ENCODE measurements around the gene MFSD12. TPM values are rescaled to one million over a fixed set of nuclear protein-coding genes. Genes with fewer than 3 reads are reported as not detected.

Gene MFSD12
- total RNA-seq, 1 donor from 2014 or later, result 154 TPM

- DNase-seq (ENCODE audit: low read depth), result no peak
- TF ChIP-seq, protein P1, sequence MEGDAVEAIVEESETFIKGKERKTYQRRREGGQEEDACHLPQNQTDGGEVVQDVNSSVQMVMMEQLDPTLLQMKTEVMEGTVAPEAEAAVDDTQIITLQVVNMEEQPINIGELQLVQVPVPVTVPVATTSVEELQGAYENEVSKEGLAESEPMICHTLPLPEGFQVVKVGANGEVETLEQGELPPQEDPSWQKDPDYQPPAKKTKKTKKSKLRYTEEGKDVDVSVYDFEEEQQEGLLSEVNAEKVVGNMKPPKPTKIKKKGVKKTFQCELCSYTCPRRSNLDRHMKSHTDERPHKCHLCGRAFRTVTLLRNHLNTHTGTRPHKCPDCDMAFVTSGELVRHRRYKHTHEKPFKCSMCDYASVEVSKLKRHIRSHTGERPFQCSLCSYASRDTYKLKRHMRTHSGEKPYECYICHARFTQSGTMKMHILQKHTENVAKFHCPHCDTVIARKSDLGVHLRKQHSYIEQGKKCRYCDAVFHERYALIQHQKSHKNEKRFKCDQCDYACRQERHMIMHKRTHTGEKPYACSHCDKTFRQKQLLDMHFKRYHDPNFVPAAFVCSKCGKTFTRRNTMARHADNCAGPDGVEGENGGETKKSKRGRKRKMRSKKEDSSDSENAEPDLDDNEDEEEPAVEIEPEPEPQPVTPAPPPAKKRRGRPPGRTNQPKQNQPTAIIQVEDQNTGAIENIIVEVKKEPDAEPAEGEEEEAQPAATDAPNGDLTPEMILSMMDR (IDR thresholded peaks at IDR 0.05; ENCODE audit: insufficient read depth, low read length, poor library complexity, severe bottlenecking), result no peak
- H3K27me3 ChIP-seq (ENCODE audit: control insufficient read depth, insufficient read depth, low read length), result no peaks in the 10 kb centered on the region
- H3K4me3 ChIP-seq (ENCODE audit: low read depth, low read length), result no peak overlapping the region
- peaks cover 1% of the 10 kb centered on the region for H3K36me3 ChIP-seq (ENCODE audit: control insufficient read depth, insufficient read depth, low read length)
Measured at GRCh38 chr19:3522421-3523360, 34.7 kb downstream of the MFSD12 start.

DNA sequence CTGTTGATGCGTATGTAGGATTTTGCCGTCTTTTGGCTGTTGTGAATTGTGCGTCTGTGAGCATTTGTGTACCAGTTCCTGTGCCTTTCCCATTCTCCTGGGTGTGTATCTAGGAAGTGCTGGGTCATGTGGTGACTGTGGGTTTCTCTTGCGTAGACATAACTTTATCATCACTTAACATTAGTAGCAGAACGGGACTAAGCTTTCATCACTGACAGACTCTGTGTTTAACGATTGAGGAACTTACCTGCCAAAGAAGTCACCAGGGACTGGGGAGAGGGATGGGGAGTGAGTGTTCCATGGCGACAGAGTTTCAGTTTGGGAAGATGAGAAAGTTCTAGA, 36.3 kb downstream of the MFSD12 start:
- H3K36me3 ChIP-seq (ENCODE audit: control insufficient read depth, insufficient read depth, low read length), result no peaks in the 10 kb centered on the region
- TF ChIP-seq, protein P1 (IDR thresholded peaks at IDR 0.05; ENCODE audit: insufficient read depth, low read length, poor library complexity, severe bottlenecking), result no peak
- H3K4me3 ChIP-seq (ENCODE audit: low read depth, low read length), result no peak overlapping the region
- DNase-seq (ENCODE audit: low read depth), result no peak
- no peaks in the 10 kb centered on the region for H3K27me3 ChIP-seq (ENCODE audit: control insufficient read depth, insufficient read depth, low read length)

- no peaks in the 10 kb centered on the region for H3K36me3 ChIP-seq (ENCODE audit: control insufficient read depth, insufficient read depth, low read length)
- no peak overlapping the region for H3K4me3 ChIP-seq (ENCODE audit: low read depth, low read length)
- TF ChIP-seq, protein P1 (IDR thresholded peaks at IDR 0.05; ENCODE audit: insufficient read depth, low read length, poor library complexity, severe bottlenecking), result no peak
- no peak for DNase-seq (ENCODE audit: low read depth)
- H3K27me3 ChIP-seq (ENCODE audit: control insufficient read depth, insufficient read depth, low read length), result no peaks in the 10 kb centered on the region
Measured at GRCh38 chr19:3520166-3521103, 37.0 kb downstream of the MFSD12 start.

DNA sequence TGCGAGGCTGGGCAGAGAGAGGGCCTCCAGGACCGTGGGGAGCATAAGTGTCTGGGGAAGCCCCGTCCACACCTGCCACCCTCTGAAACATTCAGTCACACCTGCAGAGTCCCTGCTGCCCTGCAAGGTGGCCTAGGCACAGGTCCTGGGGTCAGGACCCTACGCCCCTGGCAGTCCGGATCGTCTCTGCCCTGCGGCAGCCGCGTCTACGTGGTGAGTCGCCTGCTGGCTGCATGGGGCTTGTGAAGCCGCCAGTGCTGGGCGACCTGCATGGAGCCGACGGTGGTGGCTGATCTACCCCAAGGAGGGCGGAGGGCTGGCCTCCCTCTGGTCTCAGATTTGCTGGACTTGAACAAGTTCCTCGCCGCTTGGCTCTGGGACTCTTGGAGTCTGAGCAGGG, 38.3 kb downstream of the MFSD12 start:
- Histone ChIP-seq H3K27me3 (ENCODE audit: control insufficient read depth, insufficient read depth, low read length) (no peaks in the 10 kb centered on the region), H3K36me3 (ENCODE audit: control insufficient read depth, insufficient read depth, low read length) (no peaks in the 10 kb centered on the region), H3K4me3 (ENCODE audit: low read depth, low read length) (no peak overlapping the region)
- TF ChIP-seq, protein P1 (IDR thresholded peaks at IDR 0.05; ENCODE audit: insufficient read depth, low read length, poor library complexity, severe bottlenecking), result no peak
- DNase-seq (ENCODE audit: low read depth), result no peak

GRCh38 chr19:3518659-3519058, 38.7 kb downstream of the MFSD12 start:
- H3K36me3 ChIP-seq (ENCODE audit: control insufficient read depth, insufficient read depth, low read length), result no peaks in the 10 kb centered on the region
- no peak for DNase-seq (ENCODE audit: low read depth)
- H3K27me3 ChIP-seq (ENCODE audit: control insufficient read depth, insufficient read depth, low read length), result no peaks in the 10 kb centered on the region
- TF ChIP-seq, protein P1 (IDR thresholded peaks at IDR 0.05; ENCODE audit: insufficient read depth, low read length, poor library complexity, severe bottlenecking), result no peak
- H3K4me3 ChIP-seq (ENCODE audit: low read depth, low read length), result no peak overlapping the region

Data from kidney epithelial cell (primary cell).